Testis (tissue), 2 donors: ENCODE measurements around the gene SPINK14.

Experiments
- CTCF ChIP-seq, 3 experiments: fragments of 450-650 bp in 2 of 3; fragments of 200-600 bp in 1 of 3; sonication (generic) in 1 of 3; IDR thresholded peaks; one replicate each; pipeline ENCODE4 v1.5.1; 2016 to 2019; ENCODE audit warnings: antibody characterized with exemption in 3 of 3, mild to moderate bottlenecking in 2 of 3, moderate library complexity in 1 of 3
- POLR2A ChIP-seq: fragments of 450-650 bp; IDR thresholded peaks from one replicate; pipeline ENCODE4 v1.6.1; 2017; ENCODE audit warnings: antibody characterized with exemption, mild to moderate bottlenecking, moderate library complexity

GRCh38 chr5:148152781-148153180 lies 15.6 kb upstream of the SPINK14 start:
- TF ChIP-seq CTCF (IDR thresholded peaks at IDR 0.05) (no peak), POLR2A (no peak)
